ENCODE results near the gene GOLM1.
"Not testable (repeated sequence)": the region's sequence is repeated elsewhere in the genome, so short reads cannot be mapped to it uniquely, and the experiment has no call there.

GOLM1 gene

DNA sequence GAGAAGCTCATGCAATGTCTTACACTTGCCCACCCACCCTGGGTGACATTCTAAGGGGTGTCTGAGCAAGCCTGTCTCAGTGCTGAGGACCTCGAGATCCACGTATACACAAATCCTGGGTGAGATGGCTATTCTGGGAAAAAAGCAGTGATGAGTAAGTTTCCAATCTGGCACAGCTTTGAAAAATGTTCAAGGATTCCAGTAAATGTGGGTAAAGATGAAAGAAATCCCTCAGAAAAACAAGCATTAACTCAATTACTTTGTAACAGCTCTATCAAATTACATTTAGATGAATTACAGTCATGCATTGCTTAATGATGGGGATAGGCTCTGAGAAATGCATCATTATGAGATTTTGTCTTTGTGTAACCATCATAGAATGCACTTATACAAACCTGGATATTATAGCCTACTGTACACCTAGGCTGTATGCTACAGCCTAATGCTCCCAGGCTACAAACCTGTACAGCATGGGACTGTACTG, 26.9 kb downstream of the GOLM1 start:
- H3K4me3 ChIP-seq (ENCODE audit: low read length) = no peak overlapping the region
- TF ChIP-seq ZNF274 (IDR thresholded peaks at IDR 0.05; ENCODE audit: low read depth, low read length) = no peak

DNA sequence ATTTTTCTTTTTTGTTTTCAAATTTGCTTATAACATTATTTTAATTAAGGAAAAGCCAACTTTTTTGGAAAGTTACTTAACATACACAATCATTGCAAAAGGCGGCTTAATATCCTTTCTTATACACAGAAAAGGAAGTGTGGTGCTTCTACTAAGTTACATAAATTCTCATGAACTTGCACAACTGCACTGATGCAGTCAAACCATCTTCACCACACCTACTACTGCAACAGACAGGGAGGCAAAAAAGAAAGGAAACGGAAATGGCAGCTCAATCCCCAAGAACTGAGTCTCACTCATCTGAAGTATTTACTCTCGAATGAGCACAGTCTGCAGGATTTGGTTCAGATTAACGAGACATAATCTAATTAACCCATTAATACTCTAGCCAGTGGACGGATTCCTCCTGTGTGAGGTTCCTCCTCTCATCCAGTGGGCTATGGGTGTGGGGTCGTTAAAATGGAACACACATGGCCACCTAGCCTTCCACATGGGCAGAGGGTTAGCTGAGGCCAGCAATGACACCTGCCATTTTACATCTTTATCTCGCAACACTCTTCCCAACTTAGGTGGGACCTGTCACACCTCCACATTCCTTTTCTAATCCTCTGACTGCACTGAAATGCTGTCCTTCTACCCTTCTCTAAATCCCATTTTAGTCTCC, 30.0 kb downstream of the GOLM1 start:
- TF ChIP-seq ZNF274 (IDR thresholded peaks at IDR 0.05; ENCODE audit: low read depth, low read length) = no peak

DNA sequence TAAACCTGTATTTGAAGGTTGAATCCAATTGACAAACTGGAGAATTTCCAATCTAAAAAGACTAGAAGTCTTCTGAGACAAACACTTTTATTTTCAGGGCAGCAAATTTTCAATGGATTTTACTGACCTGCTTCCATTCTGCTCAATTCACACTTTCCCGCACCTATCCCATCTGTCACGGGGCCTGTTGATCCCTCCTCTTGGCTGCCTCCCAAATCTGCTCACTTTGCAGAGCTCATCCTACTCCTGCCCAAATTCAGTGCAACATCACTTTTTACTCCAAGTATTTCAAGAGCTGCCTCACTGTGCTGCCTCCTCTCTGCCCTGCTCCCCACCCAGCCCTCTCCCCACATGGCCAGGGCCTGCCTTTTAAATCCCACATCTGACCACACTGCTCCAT, 35.1 kb downstream of the GOLM1 start:
- no peak overlapping the region for H3K4me3 ChIP-seq (ENCODE audit: low read length)
- TF ChIP-seq ZNF274 (IDR thresholded peaks at IDR 0.05; ENCODE audit: low read depth, low read length) = no peak

More for the DNA sequence above, 30.0 kb downstream of the GOLM1 start:
- no peak overlapping the region for H3K4me3 ChIP-seq (ENCODE audit: low read length)

DNA sequence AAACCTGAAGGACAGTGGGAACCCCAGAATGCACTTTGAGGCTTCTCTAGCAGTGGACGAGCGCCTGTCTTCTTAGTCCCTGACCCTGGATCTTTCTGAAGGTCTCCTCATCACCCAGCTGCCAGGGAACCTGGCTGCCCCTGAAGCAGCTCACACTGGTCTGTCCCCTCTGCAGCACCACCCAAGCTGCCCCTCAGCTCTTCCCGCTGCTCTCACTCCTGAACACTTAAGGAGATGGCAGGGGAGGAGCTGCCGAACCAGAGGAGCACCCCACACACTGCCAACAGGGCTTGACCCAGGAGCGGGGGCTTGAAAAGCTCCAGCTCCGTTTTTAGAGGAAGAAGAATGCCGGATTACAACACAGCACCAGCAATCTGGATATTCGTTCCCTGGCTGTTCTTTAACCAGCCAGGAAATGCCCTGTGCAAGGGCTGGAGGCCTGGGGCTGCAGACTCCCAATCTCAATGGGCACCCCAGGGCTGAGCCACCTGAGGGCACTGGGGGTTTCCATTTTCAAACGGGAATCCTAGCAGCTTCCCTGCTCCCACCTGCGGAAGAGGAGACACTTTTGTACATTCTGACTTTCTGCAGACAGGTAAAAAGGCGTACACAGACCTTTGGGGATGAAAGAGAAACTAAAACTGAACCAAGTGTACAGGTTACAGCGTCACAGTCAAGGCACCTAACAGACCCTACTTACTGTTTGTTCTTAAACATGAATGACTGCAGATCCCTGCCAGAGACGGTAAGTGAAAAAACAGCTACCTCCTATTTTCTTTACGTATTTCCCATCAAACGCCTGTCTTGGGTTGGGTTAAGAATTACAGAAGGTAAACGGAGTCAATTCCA, 36.3 kb downstream of the GOLM1 start:
- no peak for TF ChIP-seq ZNF274 (IDR thresholded peaks at IDR 0.05; ENCODE audit: low read depth, low read length)

DNA sequence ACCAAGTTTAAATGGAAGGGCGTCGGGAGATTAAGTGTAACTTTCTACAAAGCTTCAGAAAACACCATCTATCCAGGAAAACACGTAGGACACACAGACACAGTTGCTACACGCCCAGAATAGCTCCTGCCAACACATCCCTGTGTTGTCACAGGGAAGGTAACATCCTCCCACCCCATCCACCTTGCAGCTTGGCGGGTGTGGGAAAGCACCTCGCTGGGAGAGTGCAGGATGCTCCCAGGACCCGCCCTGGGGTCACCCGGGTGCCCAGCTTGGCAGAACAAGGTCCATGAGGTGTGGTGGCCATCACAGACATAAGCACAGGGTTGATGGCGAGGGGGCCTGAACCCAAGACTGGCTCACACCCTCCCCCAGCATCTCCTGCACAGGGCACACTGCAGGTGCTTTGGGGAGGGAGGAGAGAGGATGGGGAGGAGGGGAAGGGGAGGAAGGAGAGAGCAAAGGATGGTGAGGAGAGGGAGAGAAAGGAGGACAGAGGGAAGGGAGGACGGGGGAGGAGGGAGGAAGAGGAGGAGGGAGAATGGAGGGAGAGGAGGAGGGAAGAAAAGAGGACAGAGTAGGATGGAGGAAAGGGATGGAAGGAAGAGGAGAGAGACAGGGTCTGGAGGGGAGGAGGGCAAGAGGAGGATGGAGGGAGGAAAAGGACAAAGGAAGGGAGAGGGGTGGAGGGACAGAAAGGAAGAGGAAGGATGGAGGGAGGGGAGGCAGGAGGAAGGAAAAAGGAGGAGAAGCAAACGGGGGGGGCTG, 37.2 kb downstream of the GOLM1 start:
- no peak overlapping the region for H3K4me3 ChIP-seq (ENCODE audit: low read length)
- TF ChIP-seq ZNF274 (IDR thresholded peaks at IDR 0.05; ENCODE audit: low read depth, low read length) = no peak

More for the DNA sequence above, 36.3 kb downstream of the GOLM1 start:
- no peak overlapping the region for H3K4me3 ChIP-seq (ENCODE audit: low read length)

DNA sequence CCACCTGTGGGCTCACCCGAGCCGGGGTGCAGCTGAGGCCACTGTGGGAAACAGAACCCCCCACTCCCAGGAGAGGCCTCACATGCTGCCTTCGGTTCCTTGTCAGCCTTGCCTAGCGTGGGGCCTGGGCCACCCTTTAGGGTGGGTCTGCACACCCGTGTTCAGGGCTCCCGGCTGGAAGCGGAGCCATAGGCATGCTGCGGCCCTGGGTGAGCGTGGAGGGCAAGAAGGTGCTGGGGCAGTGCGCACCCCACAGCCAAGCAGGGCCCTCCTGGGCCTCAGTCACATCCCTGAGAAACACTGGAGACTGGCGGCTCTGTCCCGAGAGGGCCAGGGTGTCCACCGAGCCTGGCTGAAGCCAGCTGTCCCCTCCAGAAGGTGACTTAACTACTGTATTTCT, 41.9 kb downstream of the GOLM1 start:
- no peak for TF ChIP-seq ZNF274 (IDR thresholded peaks at IDR 0.05; ENCODE audit: low read depth, low read length)
- no peak overlapping the region for H3K4me3 ChIP-seq (ENCODE audit: low read length)

DNA sequence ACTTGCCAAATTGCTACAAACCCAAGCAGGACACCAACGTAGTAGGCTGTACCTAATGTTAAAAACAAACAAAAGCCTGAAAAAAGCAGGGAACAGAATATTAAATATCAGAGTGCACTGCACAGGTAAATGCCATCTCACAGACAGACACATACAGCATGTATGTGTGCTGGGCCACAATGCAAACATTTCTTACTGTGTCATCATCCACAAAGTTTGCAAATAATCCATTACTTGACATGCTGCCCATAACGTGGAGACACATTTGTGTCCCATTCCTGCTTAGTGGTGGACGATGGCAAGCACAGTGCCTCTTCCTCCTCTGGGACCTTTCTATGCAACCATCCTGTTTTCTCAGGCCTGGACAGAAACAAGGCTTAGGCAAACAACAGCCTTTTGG, 44.7 kb downstream of the GOLM1 start:
- H3K4me3 ChIP-seq (ENCODE audit: low read length) = no peak overlapping the region
- no peak for TF ChIP-seq ZNF274 (IDR thresholded peaks at IDR 0.05; ENCODE audit: low read depth, low read length)

DNA sequence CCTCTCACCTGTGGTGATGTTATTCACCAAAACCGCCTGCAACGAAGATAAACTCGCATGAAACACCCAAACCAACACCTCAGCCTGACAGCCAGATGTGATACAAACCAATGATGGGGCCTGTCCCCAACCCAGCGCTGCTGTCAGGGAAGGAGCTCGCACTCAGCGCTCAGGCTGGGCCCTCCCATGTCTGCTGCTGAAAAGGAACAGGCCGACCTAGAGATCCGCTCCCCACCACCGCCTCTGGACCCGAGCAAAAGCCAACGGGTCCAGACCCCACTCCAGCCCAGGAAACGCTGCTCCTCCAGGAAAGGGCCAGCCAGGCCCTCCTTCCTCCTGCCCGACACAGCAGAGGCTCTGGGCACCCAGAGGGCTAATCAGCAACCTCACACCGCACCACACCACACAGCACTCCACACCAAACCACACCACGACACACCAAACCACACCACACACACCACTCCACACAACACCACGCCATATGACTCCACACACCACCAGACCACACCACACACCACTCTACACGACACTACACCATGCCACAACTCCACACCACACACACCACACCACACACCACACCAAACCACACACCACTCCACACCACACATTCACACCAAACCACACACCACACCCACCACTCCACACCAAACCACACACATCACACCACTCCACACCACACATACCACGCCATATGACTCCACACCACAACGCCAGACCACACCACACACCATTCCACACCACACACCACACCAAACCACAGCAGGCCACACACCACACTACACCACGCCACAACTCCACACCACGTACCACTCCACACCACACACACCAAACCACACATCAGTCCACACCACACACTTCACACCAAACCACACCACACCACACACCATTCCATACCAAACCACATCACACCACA, 46.5 kb downstream of the GOLM1 start:
- no peak overlapping the region for H3K4me3 ChIP-seq (ENCODE audit: low read length)
- TF ChIP-seq ZNF274 (IDR thresholded peaks at IDR 0.05; ENCODE audit: low read depth, low read length) = no peak

DNA sequence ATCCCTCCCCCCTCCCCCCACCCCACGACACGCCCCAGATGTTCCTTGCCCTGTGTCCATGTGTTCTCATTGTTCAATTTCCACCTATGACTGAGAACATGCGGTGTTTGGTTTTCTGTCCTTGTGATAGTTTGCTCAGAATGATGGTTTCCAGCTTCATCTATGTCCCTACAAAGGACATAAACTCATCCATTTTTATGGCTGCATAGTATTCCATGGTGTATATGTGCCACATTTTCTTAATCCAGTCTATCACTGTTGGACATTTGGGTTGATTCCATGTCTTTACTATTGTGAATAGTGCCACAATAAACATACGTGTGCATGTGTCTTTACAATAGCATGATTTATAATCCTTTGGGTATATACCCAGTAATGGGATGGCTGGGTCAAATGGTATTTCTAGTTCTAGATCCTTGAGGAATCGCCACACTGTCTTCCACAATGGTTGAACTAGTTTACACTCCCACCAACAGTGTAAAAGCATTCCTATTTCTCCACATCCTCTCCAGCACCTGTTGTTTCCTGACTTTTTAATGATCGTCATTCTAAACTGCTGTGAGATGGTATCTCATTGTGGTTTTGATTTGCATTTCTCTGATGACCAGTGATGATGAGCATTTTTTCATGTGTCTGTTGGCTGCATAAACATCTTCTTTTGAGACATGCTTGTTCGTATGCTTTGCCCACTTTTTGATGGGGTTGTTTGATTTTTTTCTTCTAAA, 51.2 kb downstream of the GOLM1 start:
- not testable (repeated sequence) for H3K4me3 ChIP-seq (ENCODE audit: low read length)

DNA sequence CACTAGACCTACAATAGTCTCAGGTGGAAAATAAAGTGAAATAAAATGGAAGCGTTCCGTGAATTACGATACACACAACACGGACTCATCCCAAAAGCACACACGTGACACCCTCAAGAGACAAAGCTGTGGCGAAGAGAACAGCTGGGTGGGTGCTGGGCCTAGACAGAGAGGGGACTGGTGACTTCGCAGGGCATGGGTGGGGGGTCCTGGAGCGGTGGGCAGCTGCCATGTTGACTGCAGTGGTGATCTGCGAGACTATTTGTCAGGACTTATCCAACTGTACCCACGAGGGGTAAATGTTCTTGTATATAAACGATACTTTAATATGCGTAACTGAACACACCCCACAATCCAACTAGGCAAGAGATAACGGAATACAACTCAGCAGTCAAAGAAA, 52.0 kb downstream of the GOLM1 start:
- no peak overlapping the region for H3K4me3 ChIP-seq (ENCODE audit: low read length)
- TF ChIP-seq ZNF274 (IDR thresholded peaks at IDR 0.05; ENCODE audit: low read depth, low read length) = no peak

DNA sequence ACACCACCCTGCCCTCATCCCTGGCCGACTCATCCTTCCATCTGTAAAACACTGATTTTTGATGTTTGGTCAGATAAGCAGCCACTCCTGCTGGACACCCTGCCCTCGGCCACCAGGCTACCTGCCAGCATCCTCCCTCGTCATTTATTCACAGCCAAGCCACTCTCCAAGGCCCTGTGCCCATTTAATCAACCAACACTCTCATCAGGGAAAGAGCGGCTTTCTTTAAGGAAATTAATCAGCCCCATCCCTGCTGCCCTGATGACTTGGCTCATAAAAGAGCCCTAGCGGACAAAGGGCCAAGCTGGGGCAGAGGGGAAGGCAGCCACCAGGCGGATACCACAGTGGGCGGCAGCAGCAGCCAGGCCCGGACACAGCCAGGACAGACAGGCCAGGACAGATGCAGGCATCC, 52.4 kb downstream of the GOLM1 start:
- H3K4me3 ChIP-seq (ENCODE audit: low read length) = no peak overlapping the region

DNA sequence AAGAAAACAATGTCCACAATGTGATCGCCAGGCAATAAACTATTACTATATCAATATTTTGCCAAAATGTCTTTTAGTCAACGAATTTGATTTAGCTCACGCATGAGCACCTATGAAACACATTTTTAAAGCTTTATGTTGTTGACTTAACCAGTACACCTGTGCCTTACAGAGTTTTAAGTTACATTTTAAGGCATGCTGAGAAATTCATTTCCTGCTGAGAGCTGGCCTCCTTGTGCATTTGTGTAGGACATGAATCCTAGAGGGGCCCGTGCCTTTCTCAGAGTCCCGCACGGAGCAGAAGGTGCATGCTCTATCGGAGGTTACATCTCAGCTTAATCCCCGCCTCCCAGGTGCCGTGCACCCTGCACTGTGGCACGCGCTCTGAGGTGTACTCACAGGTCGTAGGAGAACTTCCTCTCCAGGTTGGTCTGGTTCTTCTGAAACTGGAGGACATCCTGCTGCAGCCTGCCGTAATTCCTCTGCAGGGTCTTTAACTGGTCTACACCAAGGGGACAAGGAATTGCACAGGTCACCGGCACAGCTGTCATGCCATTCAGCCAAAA, 53.2 kb downstream of the GOLM1 start:
- H3K4me3 ChIP-seq (ENCODE audit: low read length) = no peak overlapping the region
- no peak for TF ChIP-seq ZNF274 (IDR thresholded peaks at IDR 0.05; ENCODE audit: low read depth, low read length)

More for the DNA sequence above, 52.4 kb downstream of the GOLM1 start:
- TF ChIP-seq ZNF274 (IDR thresholded peaks at IDR 0.05; ENCODE audit: low read depth, low read length) = no peak

DNA sequence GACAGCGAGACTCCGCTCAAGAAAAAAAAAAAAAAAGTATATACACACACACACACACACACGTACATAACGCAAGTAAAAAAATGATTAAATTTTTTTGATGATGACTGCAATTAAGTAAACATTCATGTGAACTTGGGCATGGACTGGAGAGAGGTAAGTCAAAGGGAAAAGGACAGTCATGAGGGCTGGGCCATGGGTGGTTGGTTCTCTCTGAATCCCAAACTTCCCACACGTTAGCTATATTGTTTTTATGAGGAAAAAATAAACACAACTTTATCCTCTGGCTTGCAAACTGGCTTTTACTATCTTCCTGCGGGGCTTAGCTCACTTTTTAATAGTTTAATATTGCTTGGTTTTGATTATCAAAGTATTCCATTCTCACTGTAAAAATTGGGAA, 53.7 kb downstream of the GOLM1 start:
- TF ChIP-seq ZNF274 (IDR thresholded peaks at IDR 0.05; ENCODE audit: low read depth, low read length) = no peak
- no peak overlapping the region for H3K4me3 ChIP-seq (ENCODE audit: low read length)

Data from GM08714 (cell line).